ENCODE data around the gene VARS1. TPM values are rescaled to one million over a fixed set of nuclear protein-coding genes. Genes with fewer than 3 reads are reported as not detected.
"Not testable (repeated sequence)": the region's sequence is repeated elsewhere in the genome, so short reads cannot be mapped to it uniquely, and the experiment has no call there.

VARS1 gene
- 10 to 100 TPM; 32.4 to 97.3 (median 62.5) TPM for total RNA-seq
- polyA plus RNA-seq, result 10 to 100 TPM; 31.1 to 49.0 (median 38.3) TPM
- long read RNA-seq, donor 1, full-length matches to known transcripts, result 2 of 2 reads
- long read RNA-seq, donor 1, partial matches to known transcripts, result 0 of 2 reads
- long read RNA-seq, donor 1, other reads (novel, unspliced or antisense), result 0 of 2 reads
- long read RNA-seq, donor 2, full-length matches to known transcripts, result 3 of 14 reads
- long read RNA-seq, donor 2, partial matches to known transcripts, result 11 of 14 reads
- long read RNA-seq, donor 2, other reads (novel, unspliced or antisense), result 0 of 14 reads

GRCh38 chr6:31795616-31796298 lies at the start of gene VARS1:
Gene VARS1 (minus strand): TSS chr6:31795752. CDS start chr6:31795217, 535 bp downstream.
- intact Hi-C loops (cut with DNase I; ENCODE audit: low total_unique reads), result loop anchor here (10.0 kb wide), 1 partner anchor 61 kb away; the partner anchor contains the start of gene CLIC1
- peak; percentile 79 to 90 (median 83) for TF ChIP-seq POLR2AphosphoS5 (IDR thresholded peaks at IDR 0.05)
- TF ChIP-seq POLR2A (IDR thresholded peaks at IDR 0.05), result peak in 1 of 3 donors; percentile 58
- TF ChIP-seq CTCF (IDR thresholded peaks at IDR 0.05 in 8 of 11, conservative IDR thresholded peaks at IDR 0.05 in 3 of 11), result peak; percentile 83 to 98 (median 93)

GRCh38 chr6:31844507-31844906 lies 49.0 kb upstream of the VARS1 start:
- H3K4me1 ChIP-seq, result peaks cover 0 to 4% (median under 1%) of the 10 kb centered on the region in 6 donors
- no peaks in the 10 kb centered on the region for H3K9me3 ChIP-seq
- H3K4me3 ChIP-seq, result no peak overlapping the region
- TF ChIP-seq POLR2A (IDR thresholded peaks at IDR 0.05) (no peak), CTCF (IDR thresholded peaks at IDR 0.05 in 8 of 11, conservative IDR thresholded peaks at IDR 0.05 in 3 of 11) (no peak), POLR2AphosphoS5 (IDR thresholded peaks at IDR 0.05) (no peak)
- no peaks in the 10 kb centered on the region for H3K27me3 ChIP-seq (replicated peaks in 1 of 7)
- intact Hi-C loops (cut with DNase I; ENCODE audit: low total_unique reads), result no loop called here
- 82 to 95% (median 92%) methylated on average over 3 of the region's 3 CpGs for WGBS, 5 donors
- no peak for DNase-seq
- H3K36me3 ChIP-seq, result peaks cover 0 to 66% (median 22%) of the 10 kb centered on the region in 6 donors
- H3K27ac ChIP-seq, result no peak overlapping the region

More at GRCh38 chr6:31795616-31796298, at the start of gene VARS1:
- H3K4me1 ChIP-seq, result peaks cover 18 to 77% (median 57%) of the 10 kb centered on the region in 6 donors
- peak within 1 kb of the TSS; percentile 74 to 98 (median 90) for H3K4me3 ChIP-seq
- H3K27ac ChIP-seq, result peak within 1 kb of the TSS; percentile 91 to 100 (median 96)
- H3K27me3 ChIP-seq (replicated peaks in 1 of 7), result no peaks in the 10 kb centered on the region
- peaks cover 0 to 26% (median 14%) of the 10 kb centered on the region in 6 donors for H3K36me3 ChIP-seq
- DNase-seq, result peak; percentile 99
- no peaks in the 10 kb centered on the region for H3K9me3 ChIP-seq
- 1 to 2% (median 1%) methylated on average over 22 to 75 of the region's 75 CpGs for WGBS, 5 donors

- Histone ChIP-seq H3K36me3 (peaks cover 0 to 90% (median 46%) of the 10 kb centered on the region in 6 donors), H3K4me1 (peaks cover 14 to 29% (median 24%) of the 10 kb centered on the region in 6 donors), H3K27ac (no peak overlapping the region), H3K27me3 (replicated peaks in 1 of 7) (no peaks in the 10 kb centered on the region), H3K9me3 (no peaks in the 10 kb centered on the region), H3K4me3 (no peak overlapping the region)
- 90 to 96% (median 92%) methylated on average over 9 of the region's 9 CpGs for WGBS, 5 donors
- peak; percentile 18 for DNase-seq
- TF ChIP-seq POLR2AphosphoS5 (IDR thresholded peaks at IDR 0.05), result no peak
- intact Hi-C loops (cut with DNase I; ENCODE audit: low total_unique reads), result no loop called here
Observed at GRCh38 chr6:31842053-31842452, 46.5 kb upstream of the VARS1 start.

GRCh38 chr6:31839779-31840126 lies 44.2 kb upstream of the VARS1 start:
- H3K27me3 ChIP-seq (replicated peaks in 1 of 7); H3K9me3 ChIP-seq; H3K4me3 ChIP-seq; intact Hi-C loops (cut with DNase I; ENCODE audit: low total_unique reads); H3K27ac ChIP-seq: not testable (repeated sequence)
- Histone ChIP-seq H3K4me1 (peaks cover 26 to 48% (median 44%) of the 10 kb centered on the region in 6 donors), H3K36me3 (peaks cover 0 to 88% (median 47%) of the 10 kb centered on the region in 6 donors)
- 86 to 92% (median 88%) methylated on average over 8 of the region's 8 CpGs for WGBS, 5 donors
- peak; percentile 13 for DNase-seq

- H3K27me3 ChIP-seq (replicated peaks in 1 of 7), result no peaks in the 10 kb centered on the region
- no peak for DNase-seq
- H3K27ac ChIP-seq, result no peak overlapping the region
- WGBS, 5 donors, result 89 to 98% (median 92%) methylated on average over 3 of the region's 3 CpGs
- no peaks in the 10 kb centered on the region for H3K9me3 ChIP-seq
- H3K4me1 ChIP-seq, result peaks cover 28 to 51% (median 47%) of the 10 kb centered on the region in 6 donors
- intact Hi-C loops (cut with DNase I; ENCODE audit: low total_unique reads), result no loop called here
- H3K36me3 ChIP-seq, result peaks cover 0 to 80% (median 47%) of the 10 kb centered on the region in 6 donors
- TF ChIP-seq CTCF (IDR thresholded peaks at IDR 0.05 in 8 of 11, conservative IDR thresholded peaks at IDR 0.05 in 3 of 11), result no peak
- TF ChIP-seq POLR2AphosphoS5 (IDR thresholded peaks at IDR 0.05), result no peak
- no peak for TF ChIP-seq POLR2A (IDR thresholded peaks at IDR 0.05)
- H3K4me3 ChIP-seq, result no peak overlapping the region
Observed at GRCh38 chr6:31838968-31839367, 43.4 kb upstream of the VARS1 start.

- H3K9me3 ChIP-seq; intact Hi-C loops (cut with DNase I; ENCODE audit: low total_unique reads); H3K27me3 ChIP-seq (replicated peaks in 1 of 7): not testable (repeated sequence)
- Histone ChIP-seq H3K4me3 (peak overlapping the region in 5 of 8 donors; percentile 9 to 90 (median 79)), H3K4me1 (peaks cover 34 to 59% (median 55%) of the 10 kb centered on the region in 6 donors), H3K27ac (peak overlapping the region in 4 of 8 donors; percentile 94 to 97 (median 95)), H3K36me3 (peaks cover 0 to 72% (median 47%) of the 10 kb centered on the region in 6 donors)
- peak; percentile 20 for DNase-seq
- 75 to 88% (median 77%) methylated on average over 9 of the region's 9 CpGs for WGBS, 5 donors
Observed at GRCh38 chr6:31838114-31838553, 42.6 kb upstream of the VARS1 start.
